Mesenchymal stem cell (in vitro differentiated cells and primary cell): ENCODE data around the gene RNF169.

Experiments used
- DNase-seq: peaks from one replicate; pipeline ENCODE4 v3.0.0-alpha.2; 2013
- H2AFZ ChIP-seq: one replicate; pipeline ENCODE4 v1.6.1; 2013; ENCODE audit warnings: low read depth, mild to moderate bottlenecking, control low read depth, inconsistent platforms, low read length, moderate library complexity
- H2AK5ac ChIP-seq: 2 replicates; pipeline ENCODE4 v1.6.1; 2013; ENCODE audit warnings: low read length, moderate library complexity, mild to moderate bottlenecking, inconsistent platforms; ENCODE audit not compliant: severe bottlenecking
- H2BK120ac ChIP-seq: one replicate; pipeline ENCODE4 v1.6.1; 2013; ENCODE audit warnings: low read depth, mild to moderate bottlenecking, inconsistent platforms, low read length, moderate library complexity
- H2BK12ac ChIP-seq, 2 experiments: one replicate each; pipeline ENCODE4 v1.6.1; 2013; ENCODE audit warnings: inconsistent platforms in 2 of 2, low read length in 2 of 2, mild to moderate bottlenecking in 2 of 2, moderate library complexity in 2 of 2, control low read depth in 1 of 2
- H2BK15ac ChIP-seq: one replicate; pipeline ENCODE4 v1.6.1; 2013; ENCODE audit warnings: mild to moderate bottlenecking, low read depth, inconsistent platforms; ENCODE audit not compliant: poor library complexity, severe bottlenecking
- H2BK5ac ChIP-seq: 2 replicates; pipeline ENCODE4 v1.6.1; 2013; ENCODE audit warnings: low read depth, mild to moderate bottlenecking, low read length, control low read depth, inconsistent platforms; ENCODE audit not compliant: poor library complexity, severe bottlenecking
- H3K14ac ChIP-seq, 2 experiments: one replicate each; pipeline ENCODE4 v1.6.1; 2013; ENCODE audit warnings: inconsistent platforms in 2 of 2, low read length in 2 of 2, control low read depth in 1 of 2, mild to moderate bottlenecking in 1 of 2, moderate library complexity in 1 of 2
- H3K18ac ChIP-seq, 2 experiments: one replicate each; pipeline ENCODE4 v1.6.1; 2013; ENCODE audit warnings: inconsistent platforms in 2 of 2, low read length in 2 of 2, control low read depth in 1 of 2, low read depth in 1 of 2, mild to moderate bottlenecking in 1 of 2
- H3K23ac ChIP-seq, 2 experiments: one replicate each; pipeline ENCODE4 v1.6.1; 2013; ENCODE audit warnings: inconsistent platforms in 2 of 2, low read length in 2 of 2, mild to moderate bottlenecking in 2 of 2, moderate library complexity in 2 of 2, control low read depth in 1 of 2
- H3K27ac ChIP-seq: 2 replicates; pipeline ENCODE4 v1.5.1; 2013; ENCODE audit warnings: mild to moderate bottlenecking, moderate library complexity, low read length, control low read depth, inconsistent platforms; ENCODE audit not compliant: poor library complexity, severe bottlenecking
- H3K27me3 ChIP-seq, 2 experiments: 2 replicates each; pipeline versions ENCODE4 v1.6.1 to v1.7.0; 2013; ENCODE audit warnings: low read length in 2 of 2, mild to moderate bottlenecking in 2 of 2, moderate library complexity in 2 of 2, control low read depth in 1 of 2, inconsistent platforms in 1 of 2; ENCODE audit not compliant: control insufficient read depth in 1 of 2, insufficient read depth in 1 of 2
- H3K36me3 ChIP-seq, 2 experiments: 2 replicates each; pipeline versions ENCODE4 v1.6.1 to v1.7.0; 2013; ENCODE audit warnings: low read length in 2 of 2, control low read depth in 1 of 2, inconsistent platforms in 1 of 2, low read depth in 1 of 2, mild to moderate bottlenecking in 1 of 2; ENCODE audit not compliant: insufficient read depth in 2 of 2, control insufficient read depth in 1 of 2
- H3K4ac ChIP-seq, 2 experiments: one replicate each; pipeline ENCODE4 v1.6.1; 2013; ENCODE audit warnings: inconsistent platforms in 2 of 2, low read length in 2 of 2, mild to moderate bottlenecking in 2 of 2, moderate library complexity in 2 of 2, control low read depth in 1 of 2, low read depth in 1 of 2
- H3K4me1 ChIP-seq: 2 replicates; pipeline ENCODE4 v1.6.1; 2013; ENCODE audit warnings: low read depth, low read length, control low read depth; ENCODE audit not compliant: control insufficient read depth, insufficient read depth
- H3K4me2 ChIP-seq: 2 replicates; pipeline ENCODE4 v1.6.1; 2013; ENCODE audit warnings: low read length, mild to moderate bottlenecking, inconsistent platforms; ENCODE audit not compliant: poor library complexity, severe bottlenecking
- H3K4me3 ChIP-seq, 2 experiments: 2 replicates each; pipeline versions ENCODE4 v1.5.1 to v1.7.0; 2013; ENCODE audit warnings: low read length in 2 of 2, mild to moderate bottlenecking in 2 of 2, control low read depth in 1 of 2, low read depth in 1 of 2; ENCODE audit not compliant: insufficient read depth in 1 of 2
- H3K79me1 ChIP-seq: replicated peaks from 2 replicates; pipeline ENCODE4 v1.6.1; 2013; ENCODE audit warnings: mild to moderate bottlenecking, control low read depth, low read length, inconsistent platforms; ENCODE audit not compliant: poor library complexity, severe bottlenecking
- H3K9ac ChIP-seq: 2 replicates; pipeline ENCODE4 v1.7.0; 2013; ENCODE audit warnings: mild to moderate bottlenecking, low read length, moderate library complexity
- H3K9me3 ChIP-seq: 2 replicates; pipeline ENCODE4 v1.7.0; 2013; ENCODE audit warnings: mild to moderate bottlenecking, low read length; ENCODE audit not compliant: control insufficient read depth
- H4K8ac ChIP-seq: one replicate; pipeline ENCODE4 v1.6.1; 2013; ENCODE audit warnings: inconsistent platforms, mild to moderate bottlenecking, low read length, moderate library complexity
- H4K91ac ChIP-seq: one replicate; pipeline ENCODE4 v1.6.1; 2013; ENCODE audit warnings: mild to moderate bottlenecking, low read length, inconsistent platforms
- WGBS: methylation state at CpG from one replicate; pipeline ENCODE4 v1.1.7; 2013; ENCODE audit warnings: mixed read lengths; 5-methylcytosine and 5-hydroxymethylcytosine counted together

The RNF169 gene

DNA sequence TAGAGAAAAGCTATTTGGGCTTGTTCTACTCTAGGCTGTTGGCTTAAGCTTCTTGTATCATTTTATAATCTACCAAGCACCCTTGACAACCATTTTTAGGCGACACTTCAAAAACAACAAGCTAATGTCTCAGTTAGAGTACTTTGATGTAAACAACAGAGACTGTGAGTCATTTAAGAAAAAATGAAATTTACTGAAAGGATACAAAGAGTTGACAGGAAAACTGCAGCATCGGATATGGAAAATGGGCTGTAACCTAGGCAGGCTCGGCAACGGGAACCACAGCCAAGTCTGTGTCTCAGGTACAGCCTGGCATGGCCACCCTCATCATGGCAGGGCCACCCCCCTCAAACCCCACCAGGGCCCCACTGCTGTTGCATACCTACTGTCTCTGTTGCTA lies 4.4 kb upstream of the RNF169 start:
- H2AFZ ChIP-seq: no peak overlapping the region
- peaks cover 4% of the 10 kb centered on the region for H3K4me1 ChIP-seq
- peak; percentile 28 for DNase-seq
- no peak overlapping the region for H2BK5ac ChIP-seq
- H3K4ac ChIP-seq: no peak overlapping the region
- H2BK12ac ChIP-seq: no peak overlapping the region
- 73% methylated on average over 3 of the region's 4 CpGs for WGBS
- H4K91ac ChIP-seq: no peak overlapping the region
- H4K8ac ChIP-seq: no peak overlapping the region
- H3K9ac ChIP-seq: no peak overlapping the region
- H3K27me3 ChIP-seq: no peaks in the 10 kb centered on the region
- no peak overlapping the region for H2BK15ac ChIP-seq
- no peak overlapping the region for H3K27ac ChIP-seq
- no peak overlapping the region for H3K4me3 ChIP-seq
- no peak overlapping the region for H3K23ac ChIP-seq
- H3K36me3 ChIP-seq: no peaks in the 10 kb centered on the region
- H3K9me3 ChIP-seq: no peaks in the 10 kb centered on the region
- no peak overlapping the region for H2AK5ac ChIP-seq
- H3K4me2 ChIP-seq: no peak overlapping the region
- no peak overlapping the region for H2BK120ac ChIP-seq
- no peak overlapping the region for H3K14ac ChIP-seq
- no peaks in the 10 kb centered on the region for H3K79me1 ChIP-seq
- peak overlapping the region in 1 of 2 experiments; percentile 32 for H3K18ac ChIP-seq

DNA sequence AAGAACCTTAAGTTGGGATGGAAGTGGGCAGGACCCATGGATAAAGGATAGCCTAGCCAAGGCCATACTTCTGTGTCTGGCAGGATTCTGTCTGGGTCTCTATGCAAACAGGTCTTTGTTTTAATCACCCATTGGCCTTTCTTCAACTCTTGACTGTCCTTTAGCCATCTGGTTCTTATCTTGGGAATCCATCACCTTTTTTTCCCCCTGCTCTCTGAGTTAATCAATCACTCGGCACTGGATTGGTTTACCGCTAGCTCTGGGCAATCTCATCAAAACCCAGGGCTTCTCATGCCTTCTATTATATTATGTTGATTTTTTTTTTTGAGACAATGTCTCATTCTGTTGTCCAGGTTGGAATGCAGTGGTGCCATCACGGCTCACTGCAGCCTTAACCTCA lies 1.8 kb upstream of the RNF169 start:
- H4K91ac ChIP-seq: no peak overlapping the region
- no peak overlapping the region for H3K23ac ChIP-seq
- H3K18ac ChIP-seq: no peak overlapping the region
- 99% methylated on average over 3 of the region's 3 CpGs for WGBS
- no peak overlapping the region for H2AK5ac ChIP-seq
- H2BK5ac ChIP-seq: no peak overlapping the region
- no peaks in the 10 kb centered on the region for H3K36me3 ChIP-seq
- no peak for DNase-seq
- H3K4me2 ChIP-seq: no peak overlapping the region
- no peak overlapping the region for H2BK12ac ChIP-seq
- H3K9me3 ChIP-seq: no peaks in the 10 kb centered on the region
- H3K27me3 ChIP-seq: no peaks in the 10 kb centered on the region
- H3K4me3 ChIP-seq: no peak overlapping the region
- H4K8ac ChIP-seq: no peak overlapping the region
- peaks cover 6% of the 10 kb centered on the region for H3K4me1 ChIP-seq
- no peak overlapping the region for H2AFZ ChIP-seq
- H2BK15ac ChIP-seq: no peak overlapping the region
- no peak overlapping the region for H3K27ac ChIP-seq
- no peak overlapping the region for H3K14ac ChIP-seq
- H2BK120ac ChIP-seq: no peak overlapping the region
- H3K79me1 ChIP-seq: no peaks in the 10 kb centered on the region
- no peak overlapping the region for H3K4ac ChIP-seq
- no peak overlapping the region for H3K9ac ChIP-seq

DNA sequence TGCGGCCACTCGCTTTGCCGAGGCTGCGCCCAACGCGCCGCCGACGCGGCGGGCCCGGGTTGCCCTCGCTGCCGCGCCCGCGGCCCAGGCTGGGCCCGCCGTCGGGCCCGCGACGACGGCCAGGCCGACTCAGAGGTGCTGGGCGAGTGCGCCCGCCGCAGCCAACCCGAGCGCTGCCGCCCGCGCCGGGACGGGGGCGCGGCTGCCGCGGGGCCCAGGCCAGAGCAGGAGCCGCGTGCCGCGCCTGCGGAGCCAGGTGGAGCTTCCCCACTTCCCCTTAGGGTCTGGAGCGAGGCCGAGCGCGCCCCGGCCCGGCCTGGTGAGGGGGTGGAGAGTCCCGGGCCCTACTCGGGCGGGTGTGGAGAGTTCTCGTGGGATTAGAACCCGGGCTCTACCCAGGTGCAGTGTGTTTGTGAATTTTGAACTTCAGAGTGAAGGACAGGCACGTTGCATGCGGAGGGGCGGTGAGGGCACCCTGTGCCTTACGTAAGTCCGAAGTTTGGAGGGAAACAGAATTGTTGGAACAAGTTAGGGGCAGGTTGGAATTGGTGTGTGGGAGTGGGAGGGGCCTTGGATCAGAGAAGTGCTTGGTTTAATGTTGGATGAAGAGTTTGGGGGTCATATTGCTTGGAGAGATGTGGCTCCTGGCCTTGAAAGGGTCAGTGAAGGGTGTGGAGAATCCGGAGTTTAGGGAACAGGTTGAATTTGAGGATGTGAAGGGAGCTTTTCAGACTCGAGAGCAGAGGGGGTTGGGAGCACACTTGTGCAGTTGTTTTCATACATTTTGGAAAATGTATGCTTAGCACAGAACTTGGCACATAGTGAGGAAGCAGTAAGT lies 697 bp downstream of the RNF169 start:
- H2AK5ac ChIP-seq: no peak overlapping the region
- H2BK15ac ChIP-seq: peak overlapping the region; percentile 98
- no peak overlapping the region for H2BK12ac ChIP-seq

GRCh38 chr11:74749965-74750296 lies 1.3 kb downstream of the RNF169 start:
- H4K8ac ChIP-seq: no peak overlapping the region
- H4K91ac ChIP-seq: no peak overlapping the region
- H2BK5ac ChIP-seq: no peak overlapping the region
- H3K18ac ChIP-seq: no peak overlapping the region
- H3K27me3 ChIP-seq: no peaks in the 10 kb centered on the region
- H3K14ac ChIP-seq: no peak overlapping the region
- H3K4me2 ChIP-seq: peak overlapping the region; percentile 52
- no peak overlapping the region for H3K27ac ChIP-seq
- peak overlapping the region in 1 of 2 experiments; percentile 99 for H3K4me3 ChIP-seq
- H2AFZ ChIP-seq: no peak overlapping the region
- peak overlapping the region; percentile 93 for H3K9ac ChIP-seq
- H2AK5ac ChIP-seq: no peak overlapping the region
- H3K79me1 ChIP-seq: no peaks in the 10 kb centered on the region
- 43% methylated on average over 1 of the region's 2 CpGs for WGBS
- H3K9me3 ChIP-seq: no peaks in the 10 kb centered on the region
- no peaks in the 10 kb centered on the region for H3K36me3 ChIP-seq
- H2BK12ac ChIP-seq: no peak overlapping the region
- H3K4ac ChIP-seq: peak overlapping the region in 1 of 2 experiments; percentile 42
- no peak overlapping the region for H3K23ac ChIP-seq
- no peak for DNase-seq
- H2BK120ac ChIP-seq: no peak overlapping the region
- H2BK15ac ChIP-seq: no peak overlapping the region
- H3K4me1 ChIP-seq: peaks cover 6% of the 10 kb centered on the region

More for the DNA sequence above, 697 bp downstream of the RNF169 start:
- Histone ChIP-seq H3K23ac (peak overlapping the region in 1 of 2 experiments; percentile 8), H4K91ac (peak overlapping the region; percentile 78), H2BK120ac (peak overlapping the region; percentile 95), H3K4ac (peak overlapping the region; percentile 42 to 79), H3K79me1 (no peaks in the 10 kb centered on the region), H3K4me1 (peaks cover 6% of the 10 kb centered on the region), H2AFZ (peak overlapping the region; percentile 36), H3K27me3 (no peaks in the 10 kb centered on the region), H3K9ac (peak overlapping the region; percentile 93), H3K4me3 (peak overlapping the region; percentile 73 to 99), H3K18ac (peak overlapping the region; percentile 58 to 99), H3K4me2 (peak overlapping the region; percentile 52), H2BK5ac (no peak overlapping the region), H4K8ac (peak overlapping the region; percentile 85), H3K27ac (peak overlapping the region; percentile 14), H3K36me3 (no peaks in the 10 kb centered on the region), H3K14ac (peak overlapping the region in 1 of 2 experiments; percentile 22), H3K9me3 (no peaks in the 10 kb centered on the region)
- DNase-seq: peak; percentile 49
- WGBS: 1% methylated on average over 54 of the region's 63 CpGs
